ENCODE measurements around the gene CHKA.

The CHKA gene

GRCh38 chr11:68142441-68143309 lies 21.5 kb upstream of the CHKA start:
- no peak for FAIRE-seq

DNA sequence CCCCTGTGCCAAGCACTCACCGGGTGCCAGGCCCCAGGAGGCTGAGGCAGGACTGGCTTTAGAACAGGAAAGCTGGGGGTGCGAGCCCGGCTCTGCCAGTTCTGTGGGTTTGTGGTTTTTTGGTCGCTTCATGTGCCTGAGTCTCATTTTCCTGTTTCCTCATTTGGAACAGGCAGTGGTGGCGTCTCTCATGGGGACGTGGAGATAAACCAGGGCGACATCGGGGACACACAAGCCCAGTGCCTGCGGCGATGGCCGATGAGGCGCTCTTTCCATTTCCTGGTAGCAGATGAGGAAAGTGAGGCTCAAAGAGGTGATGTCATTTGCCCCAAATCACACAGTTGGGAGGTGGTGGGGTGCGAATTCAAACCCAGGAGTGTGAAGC lies 20.8 kb upstream of the CHKA start:
- no peak for FAIRE-seq

DNA sequence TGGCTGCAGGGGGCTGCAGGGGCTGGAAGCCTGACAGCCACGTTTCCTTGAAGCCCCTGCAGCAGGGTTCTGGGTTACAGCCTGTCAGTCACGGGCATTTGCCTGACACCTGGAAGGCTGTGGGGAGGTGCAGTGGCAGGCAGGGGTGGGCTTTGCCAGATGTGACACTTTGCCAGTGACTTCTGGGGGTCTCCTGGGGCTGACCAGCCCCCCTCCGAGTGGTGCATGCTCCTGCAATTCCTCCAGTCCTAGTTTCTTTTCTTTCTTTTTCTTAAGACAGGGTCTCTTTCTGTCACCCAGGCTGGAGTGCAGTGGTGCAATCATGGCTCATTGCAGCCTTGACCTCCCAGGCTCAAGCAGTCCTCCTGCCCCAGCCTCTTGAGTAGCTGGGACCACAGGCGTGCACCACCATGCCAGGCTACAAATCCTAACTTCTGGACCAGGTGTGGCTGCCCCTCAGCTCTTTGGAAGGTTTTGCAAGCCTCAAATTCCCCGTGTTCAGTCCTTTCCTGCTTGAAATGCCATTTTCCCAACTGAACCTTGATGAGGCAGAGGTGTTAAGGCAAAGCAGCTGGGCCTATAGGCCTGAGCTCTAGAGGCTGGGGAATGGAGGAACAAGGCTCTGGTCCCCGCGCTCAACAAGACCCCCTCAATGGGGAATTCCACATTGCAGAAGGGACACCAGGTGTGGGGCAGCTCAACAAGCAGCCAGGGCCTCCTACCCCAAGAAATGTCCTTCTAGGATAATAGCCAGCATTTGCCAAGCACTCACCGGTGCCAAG lies 20.2 kb upstream of the CHKA start:
- no peak for FAIRE-seq

DNA sequence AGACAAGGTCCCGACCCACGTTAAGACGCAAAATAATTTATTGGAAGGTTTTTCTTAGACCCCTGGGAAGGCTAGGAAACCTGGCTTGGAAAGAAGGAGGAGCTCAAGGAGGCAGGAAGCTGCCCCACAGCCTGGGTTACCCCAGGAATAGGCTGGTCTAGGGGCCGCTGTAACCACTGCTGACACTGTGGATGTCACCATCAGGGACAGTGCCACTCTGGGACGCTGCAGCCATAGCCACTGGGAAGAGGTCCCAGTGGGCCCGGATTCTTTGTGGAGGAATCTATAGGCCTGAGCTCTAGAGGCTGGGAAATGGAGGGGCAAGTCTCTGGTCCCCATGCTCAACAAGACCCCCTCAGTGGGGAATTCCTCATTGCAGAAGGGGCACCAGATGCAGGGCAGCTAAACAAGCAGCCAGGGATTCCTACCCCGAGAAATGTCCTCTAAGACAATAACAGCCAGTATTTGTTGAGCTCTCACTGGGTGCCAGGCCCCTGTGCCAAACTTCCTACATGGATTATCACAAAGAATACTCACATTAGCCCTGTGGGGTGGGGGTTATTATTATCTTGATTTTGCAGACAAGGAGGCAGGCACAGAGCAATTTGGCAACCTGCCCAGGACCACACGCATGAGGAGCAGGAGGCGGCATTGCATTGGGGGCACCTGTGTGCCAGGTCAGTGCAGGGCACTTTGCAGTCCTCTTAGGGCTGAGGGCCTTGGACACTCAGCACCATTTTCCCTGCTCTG lies 19.5 kb upstream of the CHKA start:
- FAIRE-seq, result no peak

- FAIRE-seq, result no peak
Observed at GRCh38 chr11:68138237-68138636, 17.0 kb upstream of the CHKA start.

- no peak for FAIRE-seq
Observed at GRCh38 chr11:68137833-68138232, 16.6 kb upstream of the CHKA start.

- FAIRE-seq, result no peak
Observed at GRCh38 chr11:68136866-68137265, 15.7 kb upstream of the CHKA start.

DNA sequence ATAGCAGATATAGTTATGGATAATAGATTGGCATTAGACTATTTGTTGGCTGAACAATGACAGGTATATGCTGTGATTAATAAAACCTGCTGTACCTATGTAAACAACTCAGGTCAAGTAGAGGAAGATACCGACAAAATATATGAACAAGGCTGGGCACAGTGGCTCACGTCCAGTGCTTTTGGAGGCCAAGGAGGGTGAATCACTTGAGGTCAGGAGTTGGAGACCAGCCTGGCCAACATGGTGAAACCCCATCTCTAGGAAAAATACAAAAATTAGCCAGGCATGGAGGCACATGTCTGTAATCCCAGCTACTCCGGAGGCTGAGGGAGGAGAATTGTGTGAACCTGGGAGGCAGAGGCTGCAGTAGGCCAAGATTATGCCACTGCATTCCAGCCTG lies 14.0 kb upstream of the CHKA start:
- no peak for FAIRE-seq

- no peak for FAIRE-seq
Observed at GRCh38 chr11:68133761-68134160, 12.6 kb upstream of the CHKA start.

GRCh38 chr11:68130121-68130520 lies 8.9 kb upstream of the CHKA start:
- no peak for FAIRE-seq

- no peak for FAIRE-seq
Observed at GRCh38 chr11:68128682-68129327, 7.6 kb upstream of the CHKA start.

GRCh38 chr11:68127714-68128681 lies 6.8 kb upstream of the CHKA start:
- no peak for FAIRE-seq

GRCh38 chr11:68125164-68125563 lies 4.0 kb upstream of the CHKA start:
- no peak for FAIRE-seq

GRCh38 chr11:68122936-68123539 lies 1.9 kb upstream of the CHKA start:
- no peak for FAIRE-seq

DNA sequence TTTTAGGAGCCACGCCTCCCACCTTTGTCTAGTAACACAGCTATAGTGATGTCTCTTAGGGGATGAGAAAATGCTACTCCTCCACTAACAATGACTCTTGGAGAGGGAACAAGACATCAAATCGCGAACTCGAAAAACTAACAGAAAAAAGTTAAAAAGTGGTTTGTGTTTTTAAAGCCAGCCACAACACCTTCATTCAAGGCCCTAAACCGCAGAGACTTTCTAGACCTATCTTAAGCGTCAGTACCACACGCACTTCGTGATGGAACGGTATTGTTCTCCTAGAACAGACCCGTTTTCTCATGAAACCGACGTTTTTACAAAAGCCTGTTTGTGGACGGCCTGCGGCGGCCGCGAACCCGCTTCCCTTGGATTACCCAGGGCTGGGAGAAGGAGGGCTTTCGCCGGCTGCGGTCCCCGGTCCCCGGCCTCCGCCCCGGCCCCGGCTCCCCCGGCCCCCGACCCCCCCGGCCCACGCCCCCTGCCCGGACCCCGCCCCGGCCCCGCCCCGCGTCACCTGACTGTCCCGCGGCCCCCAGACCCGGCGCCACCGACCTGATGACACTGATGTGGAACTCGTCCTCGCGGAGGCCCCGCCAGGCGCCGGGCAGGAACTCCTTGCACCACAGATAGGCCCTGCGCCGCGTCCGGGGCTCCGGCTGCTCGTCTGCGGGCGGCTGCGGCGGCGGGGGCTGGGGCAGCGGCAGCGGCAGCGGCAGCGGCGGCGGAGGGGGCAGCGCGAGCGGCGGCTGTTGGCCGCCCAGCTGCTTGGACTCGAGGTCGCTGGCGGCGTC lies 718 bp downstream of the CHKA start:
- FAIRE-seq, result no peak

DNA sequence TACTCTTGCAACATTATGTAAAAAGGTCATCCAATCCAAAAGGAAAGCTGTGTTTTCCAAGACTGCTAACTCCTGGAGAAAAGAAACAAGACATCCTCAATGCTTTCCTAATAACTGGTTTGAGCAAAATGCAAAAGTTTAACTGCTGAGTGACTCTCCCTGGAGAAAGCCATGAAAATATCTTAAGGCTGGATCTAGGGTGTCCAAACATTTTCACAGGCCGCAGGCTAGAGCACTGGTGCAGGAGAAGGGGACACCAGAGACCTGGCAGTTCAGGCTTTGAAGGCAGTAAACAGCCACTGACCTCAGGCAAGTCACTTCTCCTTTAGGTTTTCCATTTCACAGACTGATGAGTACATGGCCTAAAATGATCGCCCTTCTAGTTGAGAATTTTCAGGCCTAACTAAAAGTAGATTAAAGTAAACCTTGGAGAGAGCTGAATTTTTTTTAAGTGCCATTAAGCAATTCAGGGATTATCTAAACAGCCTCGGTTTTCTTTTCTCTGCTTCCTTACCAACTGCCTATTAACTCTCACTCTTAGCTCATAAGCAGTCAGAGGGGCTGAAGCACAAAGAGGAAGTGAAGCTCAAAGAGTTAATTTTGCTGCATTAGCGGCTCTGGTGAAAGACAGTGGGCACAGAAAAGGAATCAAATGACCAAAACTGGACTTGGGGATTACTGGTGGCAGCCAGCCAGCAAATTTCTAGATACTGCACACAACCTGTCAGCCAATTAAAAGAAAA lies 2.3 kb downstream of the CHKA start:
- no peak for FAIRE-seq

DNA sequence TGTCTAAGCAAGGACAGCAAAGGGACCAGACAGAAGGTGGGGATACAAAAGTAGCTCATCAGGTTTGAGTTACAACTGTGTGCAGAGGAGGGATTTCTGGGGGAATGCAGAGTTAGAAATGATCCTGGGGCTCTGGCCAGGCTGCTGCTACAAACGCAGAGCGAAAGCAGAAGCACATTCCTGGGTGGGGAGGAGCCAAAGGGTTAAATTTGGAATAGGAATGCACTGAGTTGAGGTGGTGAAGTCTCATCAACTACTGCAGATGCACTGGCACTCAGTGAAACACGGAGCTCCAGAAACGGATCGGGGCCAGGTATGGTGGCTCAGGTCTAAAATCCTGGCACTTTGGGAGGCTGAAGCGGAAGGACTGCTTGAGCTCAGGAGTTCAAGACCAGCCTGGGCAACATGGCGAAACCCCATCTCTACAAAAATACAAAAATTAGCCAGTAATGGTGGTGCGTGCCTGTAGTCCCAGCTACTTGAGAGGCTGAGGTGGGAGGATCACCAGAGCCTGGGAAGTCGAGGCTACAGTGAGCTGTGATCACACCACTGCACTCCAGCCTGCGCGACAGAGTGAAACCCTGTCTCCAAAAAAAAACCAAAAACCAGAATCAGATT lies 3.2 kb downstream of the CHKA start:
- FAIRE-seq, result no peak

- FAIRE-seq, result no peak
Observed at GRCh38 chr11:68116974-68117373, 4.2 kb downstream of the CHKA start.

DNA sequence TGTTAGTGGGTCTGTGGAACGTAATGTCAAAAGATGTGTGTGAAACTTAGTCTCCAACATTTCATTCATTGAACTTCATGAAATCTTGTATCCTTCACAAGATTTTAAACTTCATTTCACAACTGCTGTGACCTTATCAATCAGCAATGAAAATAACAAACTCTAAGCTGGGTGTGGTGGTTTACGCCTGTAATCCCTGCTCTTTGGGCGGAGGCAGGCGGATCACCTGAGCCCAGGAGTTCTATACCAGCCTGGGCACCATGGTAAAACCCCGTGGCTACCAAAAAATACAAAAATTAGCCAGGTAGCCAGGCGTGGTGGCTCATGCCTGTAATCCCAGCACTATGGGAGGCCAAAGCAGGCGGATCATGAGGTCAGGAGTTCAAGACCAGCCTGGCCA lies 5.1 kb downstream of the CHKA start:
- no peak for FAIRE-seq
